IMR-90 (cell line): ENCODE results near the gene ATXN3.

ENCODE experiments used
- FOS ChIP-seq: fragments of 150-350 bp; IDR thresholded peaks from 2 replicates; pipeline ENCODE4 v1.6.1; 2016; ENCODE audit warnings: low read depth, low read length
- MXI1 ChIP-seq: IDR thresholded peaks from 2 replicates; pipeline ENCODE4 v1.6.1; 2012; ENCODE audit warnings: low read depth, mild to moderate bottlenecking, low read length, moderate library complexity, borderline replicate concordance
- RAD21 ChIP-seq: IDR thresholded peaks from 2 replicates; pipeline ENCODE4 v1.6.1; 2012; ENCODE audit warnings: low read length, improper control_type of control experiment
- RFX5 ChIP-seq: IDR thresholded peaks from 2 replicates; pipeline ENCODE4 v1.8.0; 2012; ENCODE audit warnings: low read depth, mild to moderate bottlenecking, low read length, moderate library complexity
- SMC3 ChIP-seq: fragments of 150-350 bp; IDR thresholded peaks from 2 replicates; pipeline ENCODE4 v1.6.1; 2016; ENCODE audit warnings: low read depth, mild to moderate bottlenecking, antibody characterized with exemption, low read length, moderate library complexity
- TF ChIP-seq, protein P1 (sequence below): conservative IDR thresholded peaks from 2 replicates; pipeline ENCODE4 v1.5.1; 2012; ENCODE audit warnings: mild to moderate bottlenecking, low read depth, low read length, improper control_type of control experiment

DNA sequence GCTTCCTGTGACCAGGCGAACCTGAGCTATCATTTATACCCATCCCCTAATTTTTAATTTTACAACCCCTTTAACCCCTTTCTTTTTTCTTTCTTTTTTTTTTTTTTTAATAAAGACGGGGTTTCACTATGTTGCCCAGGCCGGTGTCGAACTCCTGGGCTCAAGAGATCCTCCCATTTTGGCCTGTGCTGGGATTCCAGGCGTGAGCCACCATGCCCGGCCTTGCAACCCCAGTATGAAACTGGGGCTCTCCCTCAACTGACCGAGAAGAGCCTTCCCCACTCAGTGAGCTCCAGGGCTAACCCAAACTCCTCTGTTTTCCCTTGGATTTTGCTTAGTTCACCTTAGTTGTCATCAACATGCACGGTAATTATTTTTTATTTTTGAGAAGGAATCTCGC lies 16.4 kb upstream of the ATXN3 start:
- TF ChIP-seq MXI1 (no peak), SMC3 (no peak), FOS (no peak), RFX5 (no peak), RAD21 (no peak)
- TF ChIP-seq, protein P1, sequence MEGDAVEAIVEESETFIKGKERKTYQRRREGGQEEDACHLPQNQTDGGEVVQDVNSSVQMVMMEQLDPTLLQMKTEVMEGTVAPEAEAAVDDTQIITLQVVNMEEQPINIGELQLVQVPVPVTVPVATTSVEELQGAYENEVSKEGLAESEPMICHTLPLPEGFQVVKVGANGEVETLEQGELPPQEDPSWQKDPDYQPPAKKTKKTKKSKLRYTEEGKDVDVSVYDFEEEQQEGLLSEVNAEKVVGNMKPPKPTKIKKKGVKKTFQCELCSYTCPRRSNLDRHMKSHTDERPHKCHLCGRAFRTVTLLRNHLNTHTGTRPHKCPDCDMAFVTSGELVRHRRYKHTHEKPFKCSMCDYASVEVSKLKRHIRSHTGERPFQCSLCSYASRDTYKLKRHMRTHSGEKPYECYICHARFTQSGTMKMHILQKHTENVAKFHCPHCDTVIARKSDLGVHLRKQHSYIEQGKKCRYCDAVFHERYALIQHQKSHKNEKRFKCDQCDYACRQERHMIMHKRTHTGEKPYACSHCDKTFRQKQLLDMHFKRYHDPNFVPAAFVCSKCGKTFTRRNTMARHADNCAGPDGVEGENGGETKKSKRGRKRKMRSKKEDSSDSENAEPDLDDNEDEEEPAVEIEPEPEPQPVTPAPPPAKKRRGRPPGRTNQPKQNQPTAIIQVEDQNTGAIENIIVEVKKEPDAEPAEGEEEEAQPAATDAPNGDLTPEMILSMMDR: no peak
